Measurements from ENCODE around the gene ACTR1A.

The ACTR1A gene

DNA sequence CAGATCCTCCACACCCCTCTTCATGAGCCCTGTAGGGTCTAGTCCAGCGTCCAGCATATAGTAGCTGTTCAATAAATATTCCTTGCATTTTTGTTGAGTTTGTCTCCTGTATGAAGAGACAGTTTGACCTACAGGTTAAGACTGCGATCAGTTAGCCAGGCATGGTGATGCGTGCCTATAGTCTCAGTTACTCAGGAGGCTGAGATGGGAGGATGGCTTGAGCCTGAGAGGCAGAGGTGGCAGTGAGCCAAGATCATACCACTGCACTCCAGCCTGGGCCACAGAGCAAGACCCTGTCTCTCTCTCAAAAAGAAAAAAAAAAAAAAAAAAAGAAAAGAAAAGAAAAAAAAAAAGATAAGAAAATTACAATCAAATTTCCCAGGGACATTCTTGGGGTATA is 65.0 kb downstream of the ACTR1A start:
- Histone ChIP-seq H4K20me1 (ENCODE audit: insufficient read depth, low read length) (no peaks in the 10 kb centered on the region), H3K9ac (ENCODE audit: low read length) (no peak overlapping the region), H3K9me3 (ENCODE audit: low read length) (no peaks in the 10 kb centered on the region), H3F3A (ENCODE audit: insufficient read depth, low read length) (no peaks in the 10 kb centered on the region), H3K27ac (ENCODE audit: low read depth, low read length, poor library complexity, severe bottlenecking) (no peak overlapping the region), H2AFZ (ENCODE audit: low read length) (no peak overlapping the region), H3K36me3 (ENCODE audit: insufficient read depth, low read length) (no peaks in the 10 kb centered on the region), H3K4me1 (ENCODE audit: insufficient read depth, low read length, severe bottlenecking) (peaks cover 23% of the 10 kb centered on the region), H3K27me3 (ENCODE audit: insufficient read depth, low read length) (no peaks in the 10 kb centered on the region), H3K9me2 (ENCODE audit: low read depth, low read length) (no peaks in the 10 kb centered on the region), H3K4me3 (ENCODE audit: low read depth, low read length, poor library complexity, severe bottlenecking) (no peak overlapping the region), H3K4me2 (ENCODE audit: low read length) (no peak overlapping the region), H3K79me2 (ENCODE audit: insufficient read depth, low read length) (no peaks in the 10 kb centered on the region)
- TF ChIP-seq, protein P1, sequence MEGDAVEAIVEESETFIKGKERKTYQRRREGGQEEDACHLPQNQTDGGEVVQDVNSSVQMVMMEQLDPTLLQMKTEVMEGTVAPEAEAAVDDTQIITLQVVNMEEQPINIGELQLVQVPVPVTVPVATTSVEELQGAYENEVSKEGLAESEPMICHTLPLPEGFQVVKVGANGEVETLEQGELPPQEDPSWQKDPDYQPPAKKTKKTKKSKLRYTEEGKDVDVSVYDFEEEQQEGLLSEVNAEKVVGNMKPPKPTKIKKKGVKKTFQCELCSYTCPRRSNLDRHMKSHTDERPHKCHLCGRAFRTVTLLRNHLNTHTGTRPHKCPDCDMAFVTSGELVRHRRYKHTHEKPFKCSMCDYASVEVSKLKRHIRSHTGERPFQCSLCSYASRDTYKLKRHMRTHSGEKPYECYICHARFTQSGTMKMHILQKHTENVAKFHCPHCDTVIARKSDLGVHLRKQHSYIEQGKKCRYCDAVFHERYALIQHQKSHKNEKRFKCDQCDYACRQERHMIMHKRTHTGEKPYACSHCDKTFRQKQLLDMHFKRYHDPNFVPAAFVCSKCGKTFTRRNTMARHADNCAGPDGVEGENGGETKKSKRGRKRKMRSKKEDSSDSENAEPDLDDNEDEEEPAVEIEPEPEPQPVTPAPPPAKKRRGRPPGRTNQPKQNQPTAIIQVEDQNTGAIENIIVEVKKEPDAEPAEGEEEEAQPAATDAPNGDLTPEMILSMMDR (IDR thresholded peaks at IDR 0.05; ENCODE audit: low read length), result no peak
- no peak for TF ChIP-seq EZH2 (IDR thresholded peaks at IDR 0.05; ENCODE audit: borderline replicate concordance, low read length)

DNA sequence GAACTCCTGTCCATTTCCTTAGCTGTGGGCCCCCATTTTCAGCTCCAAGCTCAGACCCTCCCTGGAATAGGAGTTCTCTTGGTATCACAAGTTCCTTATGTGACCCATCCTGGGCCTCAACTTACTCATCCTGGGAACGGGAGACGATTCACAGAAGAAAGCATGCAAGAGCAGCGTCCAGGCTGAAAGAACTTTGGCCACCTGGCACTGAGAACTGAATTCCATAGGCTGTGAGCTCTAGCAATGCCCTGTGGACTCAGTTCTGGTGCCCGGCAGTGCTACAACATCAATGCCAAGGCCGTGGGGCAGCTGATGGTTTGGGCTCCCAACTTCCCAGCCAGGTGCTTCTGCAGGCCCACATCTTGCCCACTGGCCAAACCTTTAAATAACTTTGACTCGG is 66.2 kb downstream of the ACTR1A start:
- Histone ChIP-seq H3K27ac (ENCODE audit: low read depth, low read length, poor library complexity, severe bottlenecking) (no peak overlapping the region), H3K9ac (ENCODE audit: low read length) (no peak overlapping the region), H3K4me2 (ENCODE audit: low read length) (no peak overlapping the region), H3F3A (ENCODE audit: insufficient read depth, low read length) (no peaks in the 10 kb centered on the region), H3K4me3 (ENCODE audit: low read depth, low read length, poor library complexity, severe bottlenecking) (no peak overlapping the region), H3K79me2 (ENCODE audit: insufficient read depth, low read length) (no peaks in the 10 kb centered on the region), H3K27me3 (ENCODE audit: insufficient read depth, low read length) (no peaks in the 10 kb centered on the region), H4K20me1 (ENCODE audit: insufficient read depth, low read length) (no peaks in the 10 kb centered on the region), H3K36me3 (ENCODE audit: insufficient read depth, low read length) (no peaks in the 10 kb centered on the region), H3K9me3 (ENCODE audit: low read length) (no peaks in the 10 kb centered on the region), H3K4me1 (ENCODE audit: insufficient read depth, low read length, severe bottlenecking) (peaks cover 29% of the 10 kb centered on the region), H3K9me2 (ENCODE audit: low read depth, low read length) (no peaks in the 10 kb centered on the region), H2AFZ (ENCODE audit: low read length) (no peak overlapping the region)
- TF ChIP-seq EZH2 (IDR thresholded peaks at IDR 0.05; ENCODE audit: borderline replicate concordance, low read length), result no peak
- TF ChIP-seq, protein P1 (IDR thresholded peaks at IDR 0.05; ENCODE audit: low read length), result no peak

DNA sequence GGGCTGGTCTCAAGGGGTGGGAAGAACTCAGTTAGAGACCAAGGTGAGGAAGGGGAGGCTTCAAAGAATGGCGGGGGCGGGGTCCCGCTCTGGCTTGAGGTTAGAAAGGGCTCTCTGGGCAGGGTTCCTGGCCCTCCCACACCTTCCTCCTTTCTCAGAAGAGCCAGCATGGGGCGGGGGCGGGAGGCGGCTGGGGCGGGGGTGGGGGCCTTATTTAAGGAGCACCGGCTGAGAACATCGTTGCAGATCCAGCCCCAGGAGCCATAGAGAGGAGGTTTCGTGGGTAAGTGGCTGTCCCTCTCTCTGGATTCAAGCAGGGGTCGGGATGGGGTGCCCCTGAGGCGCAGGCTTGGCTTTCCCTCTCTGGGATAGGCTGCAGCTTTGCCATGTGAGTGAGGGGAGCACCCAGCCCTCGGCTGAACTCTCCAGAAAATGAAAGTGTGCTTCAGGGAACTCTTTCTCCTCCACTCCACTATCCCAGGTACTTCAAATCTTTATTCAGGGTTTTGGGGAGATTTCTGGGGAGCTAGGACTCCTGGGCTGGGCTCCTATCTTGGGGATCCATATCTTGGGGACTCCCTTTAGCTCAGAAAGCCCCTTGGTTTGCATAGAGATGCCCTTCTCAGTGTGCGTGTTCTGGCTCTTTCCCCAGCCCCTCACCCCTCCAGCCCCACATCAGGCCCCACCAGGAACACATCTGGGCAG is 66.8 kb downstream of the ACTR1A start:
- TF ChIP-seq EZH2 (IDR thresholded peaks at IDR 0.05; ENCODE audit: borderline replicate concordance, low read length), result no peak
- TF ChIP-seq, protein P1 (IDR thresholded peaks at IDR 0.05; ENCODE audit: low read length), result no peak
- no peak overlapping the region for H3K27ac ChIP-seq (ENCODE audit: low read depth, low read length, poor library complexity, severe bottlenecking)
- H3K79me2 ChIP-seq (ENCODE audit: insufficient read depth, low read length), result no peaks in the 10 kb centered on the region
- H3K27me3 ChIP-seq (ENCODE audit: insufficient read depth, low read length), result no peaks in the 10 kb centered on the region
- no peaks in the 10 kb centered on the region for H3F3A ChIP-seq (ENCODE audit: insufficient read depth, low read length)
- no peak overlapping the region for H2AFZ ChIP-seq (ENCODE audit: low read length)
- no peaks in the 10 kb centered on the region for H3K9me3 ChIP-seq (ENCODE audit: low read length)
- H3K9ac ChIP-seq (ENCODE audit: low read length), result no peak overlapping the region
- H3K4me3 ChIP-seq (ENCODE audit: low read depth, low read length, poor library complexity, severe bottlenecking), result no peak overlapping the region
- no peaks in the 10 kb centered on the region for H4K20me1 ChIP-seq (ENCODE audit: insufficient read depth, low read length)
- no peaks in the 10 kb centered on the region for H3K36me3 ChIP-seq (ENCODE audit: insufficient read depth, low read length)
- peaks cover 27% of the 10 kb centered on the region for H3K4me1 ChIP-seq (ENCODE audit: insufficient read depth, low read length, severe bottlenecking)
- H3K4me2 ChIP-seq (ENCODE audit: low read length), result no peak overlapping the region
- no peaks in the 10 kb centered on the region for H3K9me2 ChIP-seq (ENCODE audit: low read depth, low read length)

All from OCI-LY1 (cell line).